HEK293 (cell line): ENCODE data around the gene PLEKHG2.
A peak's percentile ranks its signal among the peaks of the same experiment; 100 is the strongest.

Experiments
- CTCF ChIA-PET: fragments of 350-600 bp; formaldehyde crosslinking; extraction: SDS; loops from one replicate; lab custom pipeline; 2021; ENCODE audit warnings: antibody characterized with exemption; lab: Yijun Ruan, JAX
- POLR2A ChIA-PET: fragments of 300-600 bp; formaldehyde crosslinking; extraction: SDS; loops from one replicate; lab custom pipeline; 2020; ENCODE audit warnings: antibody characterized with exemption, inconsistent platforms; lab: Yijun Ruan, JAX
- H3K27ac ChIP-seq: fragments of 200-500 bp; sonication (Bioruptor generic); 2 replicates; pipeline ENCODE4 v1.5.1; 2014; ENCODE audit warnings: low read depth, low read length, control low read depth, inconsistent platforms; ENCODE audit errors: extremely low read depth
- H3K36me3 ChIP-seq, 2 experiments: fragments of 200-500 bp in 1 of 2; sonication (Bioruptor generic) in 1 of 2; 1 replicate in 1 of 2; 2 replicates in 1 of 2; pipeline ENCODE4 v1.5.1; 2014 to 2017; ENCODE audit warnings: inconsistent platforms in 2 of 2, low read length in 2 of 2; ENCODE audit not compliant: control insufficient read depth in 2 of 2, insufficient read depth in 1 of 2
- H3K4me1 ChIP-seq: fragments of 200-500 bp; sonication (Bioruptor generic); 2 replicates; pipeline ENCODE4 v1.5.1; 2014; ENCODE audit warnings: mild to moderate bottlenecking, low read length, inconsistent platforms; ENCODE audit not compliant: control insufficient read depth, insufficient read depth
- H3K4me3 ChIP-seq: 2 replicates; pipeline ENCODE4 v1.5.1; 2011; ENCODE audit warnings: low read depth, mild to moderate bottlenecking, control low read depth, low read length, moderate library complexity
- H3K9me3 ChIP-seq: fragments of 200-500 bp; sonication (Bioruptor generic); 2 replicates; pipeline ENCODE4 v1.5.1; 2014; ENCODE audit warnings: low read depth, low read length, inconsistent platforms; ENCODE audit not compliant: control insufficient read depth, insufficient read depth
- FEZF1 ChIP-seq: fragments of 450-650 bp; formaldehyde crosslinking; IDR thresholded peaks from 2 replicates; pipeline ENCODE4 v1.5.1; 2016; ENCODE audit warnings: missing biosample characterization, missing genetic modification characterization
- IKZF3 ChIP-seq: fragments of 450-650 bp; IDR thresholded peaks from 2 replicates; pipeline ENCODE4 v1.5.0; 2018; ENCODE audit warnings: missing biosample characterization, mild to moderate bottlenecking, missing genetic modification characterization, moderate library complexity
- KLF10 ChIP-seq: fragments of 450-650 bp; IDR thresholded peaks from 2 replicates; pipeline ENCODE4 v1.5.1; 2018; ENCODE audit warnings: missing biosample characterization, mild to moderate bottlenecking, missing genetic modification characterization
- OVOL3 ChIP-seq: fragments of 450-650 bp; formaldehyde crosslinking; IDR thresholded peaks from 2 replicates; pipeline ENCODE4 v1.5.1; 2016; ENCODE audit warnings: missing biosample characterization, missing genetic modification characterization
- PRDM1 ChIP-seq: fragments of 450-650 bp; formaldehyde crosslinking; IDR thresholded peaks from 2 replicates; pipeline ENCODE4; 2016; ENCODE audit warnings: missing biosample characterization, missing genetic modification characterization
- ZBTB17 ChIP-seq: fragments of 450-650 bp; formaldehyde crosslinking; IDR thresholded peaks from 2 replicates; pipeline ENCODE4 v1.5.1; 2016; ENCODE audit warnings: missing biosample characterization, missing genetic modification characterization
- ZBTB8A ChIP-seq: fragments of 450-650 bp; formaldehyde crosslinking; IDR thresholded peaks from 2 replicates; pipeline ENCODE4 v1.5.1; 2016; ENCODE audit warnings: missing biosample characterization, missing genetic modification characterization
- ZEB2 ChIP-seq: fragments of 450-650 bp; formaldehyde crosslinking; IDR thresholded peaks from 2 replicates; pipeline ENCODE4 v1.5.1; 2016; ENCODE audit warnings: missing biosample characterization, missing genetic modification characterization
- ZFP69B ChIP-seq: fragments of 450-650 bp; formaldehyde crosslinking; IDR thresholded peaks from 2 replicates; pipeline ENCODE4 v1.5.1; 2016; ENCODE audit warnings: missing biosample characterization, missing genetic modification characterization
- ZNF423 ChIP-seq: fragments of 450-650 bp; formaldehyde crosslinking; IDR thresholded peaks from 2 replicates; pipeline ENCODE4 v1.5.1; 2016; ENCODE audit warnings: missing biosample characterization, missing genetic modification characterization
- ZNF664 ChIP-seq: fragments of 450-650 bp; formaldehyde crosslinking; IDR thresholded peaks from 2 replicates; pipeline ENCODE4 v1.5.1; 2016; ENCODE audit warnings: missing biosample characterization, missing genetic modification characterization
- ZNF791 ChIP-seq: fragments of 450-650 bp; formaldehyde crosslinking; IDR thresholded peaks from 2 replicates; pipeline ENCODE4 v1.5.1; 2016; ENCODE audit warnings: missing biosample characterization, missing genetic modification characterization
- ZSCAN16 ChIP-seq: fragments of 450-650 bp; formaldehyde crosslinking; IDR thresholded peaks from 2 replicates; pipeline ENCODE4 v1.5.1; 2016; ENCODE audit warnings: missing biosample characterization, missing genetic modification characterization
- TF ChIP-seq, protein P1 (sequence below): fragments of 450-650 bp; formaldehyde crosslinking; IDR thresholded peaks from 2 replicates; pipeline ENCODE4 v1.5.1; 2016; ENCODE audit warnings: missing biosample characterization, missing genetic modification characterization
- TF ChIP-seq, protein P2 (sequence below): fragments of 450-650 bp; formaldehyde crosslinking; IDR thresholded peaks from 2 replicates; pipeline ENCODE4 v1.5.1; 2016; ENCODE audit warnings: missing biosample characterization, missing genetic modification characterization
- TF ChIP-seq, protein P3 (sequence below): fragments of 450-650 bp; formaldehyde crosslinking; IDR thresholded peaks from 2 replicates; pipeline ENCODE4 v1.5.1; 2016; ENCODE audit warnings: missing biosample characterization, missing genetic modification characterization
- TF ChIP-seq, protein P4 (sequence below): fragments of 450-650 bp; formaldehyde crosslinking; IDR thresholded peaks from 2 replicates; pipeline ENCODE4 v1.5.1; 2016; ENCODE audit warnings: missing biosample characterization, missing genetic modification characterization
- TF ChIP-seq, protein P5 (sequence below): fragments of 450-650 bp; formaldehyde crosslinking; IDR thresholded peaks from 2 replicates; pipeline ENCODE4 v1.5.1; 2017; ENCODE audit warnings: missing biosample characterization, missing genetic modification characterization
- TF ChIP-seq, protein P6 (sequence below): fragments of 450-650 bp; formaldehyde crosslinking; IDR thresholded peaks from 2 replicates; pipeline ENCODE4 v1.5.1; 2016; ENCODE audit warnings: missing biosample characterization, missing genetic modification characterization

The PLEKHG2 gene

DNA sequence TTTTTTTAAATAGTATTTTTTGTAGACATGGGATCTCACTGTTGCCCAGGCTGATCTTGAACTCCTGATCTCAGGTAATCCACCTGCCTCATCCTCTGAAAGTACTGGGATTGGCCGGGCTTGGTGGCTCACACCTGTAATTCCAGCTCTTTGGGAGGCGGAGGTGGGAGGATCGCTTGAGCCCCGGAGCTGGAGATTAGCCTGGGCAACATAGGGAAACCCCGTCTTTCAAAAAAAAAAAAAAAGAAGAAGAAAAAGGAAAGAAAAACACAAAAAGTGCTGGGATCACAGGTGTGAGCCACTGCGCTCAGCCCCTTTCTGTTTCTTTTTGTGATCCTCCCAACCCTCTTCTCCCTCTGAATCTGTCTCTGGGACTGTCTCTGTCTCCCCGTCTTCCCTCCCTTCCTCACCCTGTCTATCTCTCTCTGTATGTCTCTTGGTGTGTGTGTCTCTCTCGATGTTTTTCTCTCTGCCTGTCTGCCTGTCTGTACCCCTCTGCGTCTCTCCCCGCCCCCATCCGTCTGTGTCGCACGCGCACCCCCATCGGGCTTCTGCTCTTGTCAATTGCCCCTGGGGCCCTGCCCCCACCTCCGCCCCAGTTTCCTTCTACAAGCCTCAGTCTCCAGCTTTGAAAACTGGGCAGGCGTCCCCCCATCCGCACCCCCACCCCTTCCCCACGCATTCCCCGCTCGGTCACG is 6.4 kb upstream of the PLEKHG2 start (continued):
- TF ChIP-seq, protein P1, sequence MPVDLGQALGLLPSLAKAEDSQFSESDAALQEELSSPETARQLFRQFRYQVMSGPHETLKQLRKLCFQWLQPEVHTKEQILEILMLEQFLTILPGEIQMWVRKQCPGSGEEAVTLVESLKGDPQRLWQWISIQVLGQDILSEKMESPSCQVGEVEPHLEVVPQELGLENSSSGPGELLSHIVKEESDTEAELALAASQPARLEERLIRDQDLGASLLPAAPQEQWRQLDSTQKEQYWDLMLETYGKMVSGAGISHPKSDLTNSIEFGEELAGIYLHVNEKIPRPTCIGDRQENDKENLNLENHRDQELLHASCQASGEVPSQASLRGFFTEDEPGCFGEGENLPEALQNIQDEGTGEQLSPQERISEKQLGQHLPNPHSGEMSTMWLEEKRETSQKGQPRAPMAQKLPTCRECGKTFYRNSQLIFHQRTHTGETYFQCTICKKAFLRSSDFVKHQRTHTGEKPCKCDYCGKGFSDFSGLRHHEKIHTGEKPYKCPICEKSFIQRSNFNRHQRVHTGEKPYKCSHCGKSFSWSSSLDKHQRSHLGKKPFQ (tag by site-specific recombination): peak; percentile 66; the same call in 1 of the 2 replicates
- TF ChIP-seq, protein P2, sequence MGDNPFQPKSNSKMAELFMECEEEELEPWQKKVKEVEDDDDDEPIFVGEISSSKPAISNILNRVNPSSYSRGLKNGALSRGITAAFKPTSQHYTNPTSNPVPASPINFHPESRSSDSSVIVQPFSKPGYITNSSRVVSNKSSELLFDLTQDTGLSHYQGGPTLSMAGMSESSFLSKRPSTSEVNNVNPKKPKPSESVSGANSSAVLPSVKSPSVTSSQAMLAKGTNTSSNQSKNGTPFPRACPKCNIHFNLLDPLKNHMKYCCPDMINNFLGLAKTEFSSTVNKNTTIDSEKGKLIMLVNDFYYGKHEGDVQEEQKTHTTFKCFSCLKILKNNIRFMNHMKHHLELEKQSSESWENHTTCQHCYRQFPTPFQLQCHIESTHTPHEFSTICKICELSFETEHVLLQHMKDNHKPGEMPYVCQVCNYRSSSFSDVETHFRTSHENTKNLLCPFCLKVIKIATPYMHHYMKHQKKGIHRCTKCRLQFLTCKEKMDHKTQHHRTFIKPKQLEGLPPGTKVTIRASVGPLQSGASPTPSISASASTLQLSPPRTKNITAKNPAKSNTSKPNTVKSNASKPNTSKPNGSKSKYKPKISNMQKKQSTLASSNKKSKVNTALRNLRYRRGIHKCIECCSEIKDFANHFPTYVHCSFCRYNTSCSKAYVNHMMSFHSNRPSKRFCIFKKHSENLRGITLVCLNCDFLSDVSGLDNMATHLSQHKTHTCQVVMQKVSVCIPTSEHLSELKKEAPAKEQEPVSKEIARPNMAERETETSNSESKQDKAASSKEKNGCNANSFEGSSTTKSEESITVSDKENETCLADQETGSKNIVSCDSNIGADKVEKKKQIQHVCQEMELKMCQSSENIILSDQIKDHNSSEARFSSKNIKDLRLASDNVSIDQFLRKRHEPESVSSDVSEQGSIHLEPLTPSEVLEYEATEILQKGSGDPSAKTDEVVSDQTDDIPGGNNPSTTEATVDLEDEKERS: no peak
- TF ChIP-seq ZSCAN16: no peak
- peak; percentile 75 for TF ChIP-seq ZBTB17 (tag by site-specific recombination)

DNA sequence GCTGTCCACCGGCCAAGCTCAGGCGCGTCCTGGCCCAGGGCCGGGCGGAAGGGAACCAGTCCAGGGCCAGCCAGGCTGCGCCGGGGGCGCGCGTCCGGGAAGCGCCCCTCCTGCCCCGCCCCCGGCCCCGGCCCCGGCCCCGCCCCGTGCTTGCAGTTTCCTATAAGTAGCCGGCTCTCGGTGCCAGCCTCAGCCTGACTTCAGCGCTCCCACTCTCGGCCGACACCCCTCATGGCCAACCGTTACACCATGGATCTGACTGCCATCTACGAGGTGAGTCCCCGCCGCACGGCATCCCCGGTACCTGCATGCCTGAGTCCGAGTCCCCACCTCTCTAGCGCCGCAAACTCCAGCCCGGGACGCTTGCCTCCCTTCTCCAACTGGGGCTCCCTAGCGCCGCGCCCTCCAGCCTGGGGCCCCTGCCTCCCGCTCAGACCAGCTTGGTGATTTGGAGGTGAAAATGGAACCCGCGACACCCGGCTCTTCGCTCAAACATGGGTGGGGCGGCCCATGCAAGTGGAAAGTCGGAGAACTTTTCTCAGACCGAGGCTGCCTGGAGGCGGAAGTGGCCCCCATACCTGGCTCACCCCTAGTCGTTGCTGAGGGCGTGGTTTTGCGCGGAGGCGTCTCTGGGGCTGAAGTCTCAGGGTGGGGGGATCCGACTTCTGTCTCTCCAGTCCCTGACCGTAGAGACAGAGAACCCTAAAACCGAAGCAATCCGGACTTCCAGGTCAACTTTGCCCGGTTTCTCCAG is 5.6 kb upstream of the PLEKHG2 start, which contains the start of gene ZFP36:
ZFP36 (plus strand) TSS at position 192 of the 754 bp plus-strand sequence; CDS start at position 250, 58 bp downstream.
- H3K4me3 ChIP-seq: peak within 1 kb of the TSS; percentile 61
- H3K36me3 ChIP-seq: peaks cover 0 to 3% of the 10 kb centered on the region in 2 experiments; a peak in 1 of 3 replicates
- peak within 1 kb of the TSS; percentile 77 for H3K27ac ChIP-seq
- POLR2A ChIA-PET: interaction anchor here (0.5 to 11.2 kb wide), 12 partner anchors 8 to 289 kb away, joined by 3 to 175 read pairs (median 5); partner anchors contain the start of genes EID2B, MED29, PAF1 and RPS16
- no peaks in the 10 kb centered on the region for H3K9me3 ChIP-seq
- CTCF ChIA-PET: interaction anchor here (0.6 to 4.6 kb wide), 2 partner anchors 9 to 263 kb away, joined by 3 to 41 read pairs; no protein-coding TSS in a partner anchor
- H3K4me1 ChIP-seq: peaks cover 59% of the 10 kb centered on the region
- peak; percentile 91 for TF ChIP-seq ZEB2 (tag by site-specific recombination)
- TF ChIP-seq KLF10 (tag by site-specific recombination): peak; percentile 75; the same call in 1 of the 2 replicates
- TF ChIP-seq ZNF423 (tag by site-specific recombination): peak; percentile 66; the same call in 1 of the 2 replicates
- peak; percentile 71 for TF ChIP-seq ZBTB8A (tag by site-specific recombination)
- peak; percentile 72; the same call in 1 of the 2 replicates for TF ChIP-seq ZFP69B (tag by site-specific recombination)
- peak; percentile 59; the same call in 1 of the 2 replicates for TF ChIP-seq PRDM1 (tag by site-specific recombination)
- no peak for TF ChIP-seq ZNF791 (tag by site-specific recombination)
- TF ChIP-seq, protein P3, sequence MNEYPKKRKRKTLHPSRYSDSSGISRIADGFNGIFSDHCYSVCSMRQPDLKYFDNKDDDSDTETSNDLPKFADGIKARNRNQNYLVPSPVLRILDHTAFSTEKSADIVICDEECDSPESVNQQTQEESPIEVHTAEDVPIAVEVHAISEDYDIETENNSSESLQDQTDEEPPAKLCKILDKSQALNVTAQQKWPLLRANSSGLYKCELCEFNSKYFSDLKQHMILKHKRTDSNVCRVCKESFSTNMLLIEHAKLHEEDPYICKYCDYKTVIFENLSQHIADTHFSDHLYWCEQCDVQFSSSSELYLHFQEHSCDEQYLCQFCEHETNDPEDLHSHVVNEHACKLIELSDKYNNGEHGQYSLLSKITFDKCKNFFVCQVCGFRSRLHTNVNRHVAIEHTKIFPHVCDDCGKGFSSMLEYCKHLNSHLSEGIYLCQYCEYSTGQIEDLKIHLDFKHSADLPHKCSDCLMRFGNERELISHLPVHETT (tag by site-specific recombination): peak; percentile 75
- peak; percentile 14; the same call in 1 of the 2 replicates for TF ChIP-seq IKZF3
- peak; percentile 83 for TF ChIP-seq OVOL3 (tag by site-specific recombination)
- TF ChIP-seq FEZF1 (tag by site-specific recombination): no peak
- TF ChIP-seq, protein P4, sequence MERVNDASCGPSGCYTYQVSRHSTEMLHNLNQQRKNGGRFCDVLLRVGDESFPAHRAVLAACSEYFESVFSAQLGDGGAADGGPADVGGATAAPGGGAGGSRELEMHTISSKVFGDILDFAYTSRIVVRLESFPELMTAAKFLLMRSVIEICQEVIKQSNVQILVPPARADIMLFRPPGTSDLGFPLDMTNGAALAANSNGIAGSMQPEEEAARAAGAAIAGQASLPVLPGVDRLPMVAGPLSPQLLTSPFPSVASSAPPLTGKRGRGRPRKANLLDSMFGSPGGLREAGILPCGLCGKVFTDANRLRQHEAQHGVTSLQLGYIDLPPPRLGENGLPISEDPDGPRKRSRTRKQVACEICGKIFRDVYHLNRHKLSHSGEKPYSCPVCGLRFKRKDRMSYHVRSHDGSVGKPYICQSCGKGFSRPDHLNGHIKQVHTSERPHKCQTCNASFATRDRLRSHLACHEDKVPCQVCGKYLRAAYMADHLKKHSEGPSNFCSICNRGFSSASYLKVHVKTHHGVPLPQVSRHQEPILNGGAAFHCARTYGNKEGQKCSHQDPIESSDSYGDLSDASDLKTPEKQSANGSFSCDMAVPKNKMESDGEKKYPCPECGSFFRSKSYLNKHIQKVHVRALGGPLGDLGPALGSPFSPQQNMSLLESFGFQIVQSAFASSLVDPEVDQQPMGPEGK (tag by site-specific recombination): peak; percentile 82
- TF ChIP-seq, protein P1 (tag by site-specific recombination): no peak
- TF ChIP-seq, protein P5, sequence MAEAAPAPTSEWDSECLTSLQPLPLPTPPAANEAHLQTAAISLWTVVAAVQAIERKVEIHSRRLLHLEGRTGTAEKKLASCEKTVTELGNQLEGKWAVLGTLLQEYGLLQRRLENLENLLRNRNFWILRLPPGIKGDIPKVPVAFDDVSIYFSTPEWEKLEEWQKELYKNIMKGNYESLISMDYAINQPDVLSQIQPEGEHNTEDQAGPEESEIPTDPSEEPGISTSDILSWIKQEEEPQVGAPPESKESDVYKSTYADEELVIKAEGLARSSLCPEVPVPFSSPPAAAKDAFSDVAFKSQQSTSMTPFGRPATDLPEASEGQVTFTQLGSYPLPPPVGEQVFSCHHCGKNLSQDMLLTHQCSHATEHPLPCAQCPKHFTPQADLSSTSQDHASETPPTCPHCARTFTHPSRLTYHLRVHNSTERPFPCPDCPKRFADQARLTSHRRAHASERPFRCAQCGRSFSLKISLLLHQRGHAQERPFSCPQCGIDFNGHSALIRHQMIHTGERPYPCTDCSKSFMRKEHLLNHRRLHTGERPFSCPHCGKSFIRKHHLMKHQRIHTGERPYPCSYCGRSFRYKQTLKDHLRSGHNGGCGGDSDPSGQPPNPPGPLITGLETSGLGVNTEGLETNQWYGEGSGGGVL (tag by site-specific recombination): peak; percentile 85
- no peak for TF ChIP-seq ZNF664 (tag by site-specific recombination)
- TF ChIP-seq, protein P6, sequence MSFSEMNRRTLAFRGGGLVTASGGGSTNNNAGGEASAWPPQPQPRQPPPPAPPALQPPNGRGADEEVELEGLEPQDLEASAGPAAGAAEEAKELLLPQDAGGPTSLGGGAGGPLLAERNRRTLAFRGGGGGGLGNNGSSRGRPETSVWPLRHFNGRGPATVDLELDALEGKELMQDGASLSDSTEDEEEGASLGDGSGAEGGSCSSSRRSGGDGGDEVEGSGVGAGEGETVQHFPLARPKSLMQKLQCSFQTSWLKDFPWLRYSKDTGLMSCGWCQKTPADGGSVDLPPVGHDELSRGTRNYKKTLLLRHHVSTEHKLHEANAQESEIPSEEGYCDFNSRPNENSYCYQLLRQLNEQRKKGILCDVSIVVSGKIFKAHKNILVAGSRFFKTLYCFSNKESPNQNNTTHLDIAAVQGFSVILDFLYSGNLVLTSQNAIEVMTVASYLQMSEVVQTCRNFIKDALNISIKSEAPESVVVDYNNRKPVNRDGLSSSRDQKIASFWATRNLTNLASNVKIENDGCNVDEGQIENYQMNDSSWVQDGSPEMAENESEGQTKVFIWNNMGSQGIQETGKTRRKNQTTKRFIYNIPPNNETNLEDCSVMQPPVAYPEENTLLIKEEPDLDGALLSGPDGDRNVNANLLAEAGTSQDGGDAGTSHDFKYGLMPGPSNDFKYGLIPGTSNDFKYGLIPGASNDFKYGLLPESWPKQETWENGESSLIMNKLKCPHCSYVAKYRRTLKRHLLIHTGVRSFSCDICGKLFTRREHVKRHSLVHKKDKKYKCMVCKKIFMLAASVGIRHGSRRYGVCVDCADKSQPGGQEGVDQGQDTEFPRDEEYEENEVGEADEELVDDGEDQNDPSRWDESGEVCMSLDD (tag by site-specific recombination): peak; percentile 93
